ENCODE results near the gene AZU1.
A peak's percentile ranks its signal among the peaks of the same experiment; 100 is the strongest.
"Not testable (repeated sequence)": the region's sequence is repeated elsewhere in the genome, so short reads cannot be mapped to it uniquely, and the experiment has no call there.

Gene AZU1

GRCh38 chr19:850221-850978, 22.8 kb downstream of the AZU1 start:
- Histone ChIP-seq H3K4me3 (no peak overlapping the region), H3K27ac (peak overlapping the region in 20 of 21 experiments; percentile 0 to 84 (median 48))

GRCh38 chr19:850979-851335, 23.3 kb downstream of the AZU1 start:
- Histone ChIP-seq H3K4me3 (no peak overlapping the region), H3K27ac (peak overlapping the region in 20 of 21 experiments; percentile 0 to 84 (median 48))

DNA sequence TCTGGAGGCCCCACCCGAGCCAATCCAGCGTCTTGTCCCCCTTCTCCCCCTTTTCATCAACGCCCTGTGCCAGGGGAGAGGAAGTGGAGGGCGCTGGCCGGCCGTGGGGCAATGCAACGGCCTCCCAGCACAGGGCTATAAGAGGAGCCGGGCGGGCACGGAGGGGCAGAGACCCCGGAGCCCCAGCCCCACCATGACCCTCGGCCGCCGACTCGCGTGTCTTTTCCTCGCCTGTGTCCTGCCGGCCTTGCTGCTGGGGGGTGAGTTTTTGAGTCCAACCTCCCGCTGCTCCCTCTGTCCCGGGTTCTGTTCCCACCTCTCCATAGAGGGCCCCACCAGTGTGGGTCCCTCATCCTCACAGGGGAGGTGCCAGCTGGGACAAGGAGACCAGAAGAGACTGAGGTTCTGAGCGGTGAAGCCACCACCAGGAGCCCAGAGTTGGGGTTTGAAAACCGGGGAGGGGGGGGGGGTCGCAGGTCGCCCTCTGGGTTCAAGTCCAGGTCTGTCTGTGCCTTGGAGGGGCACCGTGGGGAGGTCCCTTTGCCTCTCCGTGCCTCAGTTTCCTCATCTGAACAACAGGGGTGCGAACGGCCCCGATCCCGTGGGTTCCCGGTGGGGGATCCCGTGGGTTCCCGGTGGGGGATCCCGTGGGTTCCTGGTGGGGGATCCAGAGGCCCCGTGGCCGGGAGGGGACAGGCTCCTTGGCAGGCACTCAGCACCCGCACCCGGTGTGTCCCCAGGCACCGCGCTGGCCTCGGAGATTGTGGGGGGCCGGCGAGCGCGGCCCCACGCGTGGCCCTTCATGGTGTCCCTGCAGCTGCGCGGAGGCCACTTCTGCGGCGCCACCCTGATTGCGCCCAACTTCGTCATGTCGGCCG, 24.7 kb downstream of the AZU1 start, which contains the start of gene ELANE:
Gene ELANE, plus strand, starts transcription at position 168 of the 878 bp plus-strand sequence. Its CDS starts 26 bp downstream, at position 194.
- H3K27ac ChIP-seq: peak within 1 kb of the TSS in 13 of 21 experiments; percentile 0 to 84 (median 57)
- H3K4me3 ChIP-seq: no peak within 1 kb of the TSS

DNA sequence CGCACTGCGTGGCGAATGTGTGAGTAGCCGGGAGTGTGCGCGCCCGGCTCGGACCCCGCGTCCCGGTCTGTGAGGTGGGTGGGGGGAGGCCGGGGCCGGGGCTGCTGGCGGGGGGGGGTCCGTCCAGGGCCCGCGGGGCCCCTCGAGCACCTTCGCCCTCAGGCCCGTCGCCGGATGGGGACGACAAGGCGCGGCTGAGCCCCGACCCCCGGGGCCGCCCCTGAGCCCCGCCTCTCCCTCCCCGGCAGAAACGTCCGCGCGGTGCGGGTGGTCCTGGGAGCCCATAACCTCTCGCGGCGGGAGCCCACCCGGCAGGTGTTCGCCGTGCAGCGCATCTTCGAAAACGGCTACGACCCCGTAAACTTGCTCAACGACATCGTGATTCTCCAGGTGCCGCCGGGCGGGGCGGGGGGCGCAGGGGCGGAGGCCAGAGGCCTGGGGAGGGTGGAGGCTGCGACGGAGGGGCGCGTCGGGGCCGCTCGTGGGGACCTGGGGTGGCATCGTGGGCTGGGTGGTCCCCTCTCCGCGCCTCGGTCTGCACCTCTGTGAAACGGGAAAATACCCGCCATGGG, 25.5 kb downstream of the AZU1 start:
- peak overlapping the region in 2 of 21 experiments; percentile 12 to 16 for H3K27ac ChIP-seq
- H3K4me3 ChIP-seq: no peak overlapping the region

- H3K27ac ChIP-seq, H3K4me3 ChIP-seq: not testable (repeated sequence)
These were observed 26.1 kb downstream of the AZU1 start for GRCh38 chr19:853614-854220.

GRCh38 chr19:854549-854948, 26.9 kb downstream of the AZU1 start:
- no peak overlapping the region for H3K4me3 ChIP-seq
- H3K27ac ChIP-seq: no peak overlapping the region

GRCh38 chr19:855142-855541, 27.5 kb downstream of the AZU1 start:
- no peak overlapping the region for H3K27ac ChIP-seq

GRCh38 chr19:855566-856120, 28.0 kb downstream of the AZU1 start:
- no peak overlapping the region for H3K27ac ChIP-seq

More at GRCh38 chr19:855142-855541, 27.5 kb downstream of the AZU1 start:
- H3K4me3 ChIP-seq: no peak overlapping the region

DNA sequence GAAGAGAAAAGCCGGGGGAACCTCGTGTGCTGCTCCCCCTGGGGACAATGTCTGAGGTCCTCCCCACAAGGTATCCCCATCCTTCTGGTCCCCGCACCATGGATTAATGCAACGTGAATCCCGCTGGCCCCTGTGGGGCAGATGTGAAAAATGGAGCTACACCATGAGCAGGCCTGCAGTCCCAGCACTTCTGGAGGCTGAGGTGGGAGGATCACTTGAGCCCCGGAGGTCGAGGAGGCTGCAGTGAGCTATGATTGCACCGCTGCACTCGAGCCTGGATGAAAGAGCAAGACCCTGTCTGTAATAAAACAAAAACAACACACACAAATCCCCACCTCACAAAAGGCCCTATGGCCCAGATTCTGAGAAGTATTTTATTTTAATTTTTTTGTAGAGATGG, 30.6 kb downstream of the AZU1 start:
- H3K27ac ChIP-seq: peak overlapping the region in 7 of 21 experiments; percentile 75 to 88 (median 81)
- no peak overlapping the region for H3K4me3 ChIP-seq

More at GRCh38 chr19:855566-856120, 28.0 kb downstream of the AZU1 start:
- no peak overlapping the region for H3K4me3 ChIP-seq

GRCh38 chr19:858868-859843, 31.5 kb downstream of the AZU1 start, which contains the start of gene CFD:
Gene CFD (plus strand): TSS chr19:859664. CDS start chr19:859690, 26 bp downstream.
- peak within 1 kb of the TSS in 19 of 21 experiments; percentile 9 to 88 (median 78) for H3K27ac ChIP-seq
- peak within 1 kb of the TSS; percentile 22 to 50 (median 36) for H3K4me3 ChIP-seq

GRCh38 chr19:861141-861755, 33.6 kb downstream of the AZU1 start:
- Histone ChIP-seq H3K4me3 (peak overlapping the region in 5 of 7 experiments; percentile 22 to 50 (median 40)), H3K27ac (peak overlapping the region in 6 of 21 experiments; percentile 39 to 88 (median 72))

- peak overlapping the region in 1 of 7 experiments; percentile 28 for H3K4me3 ChIP-seq
- H3K27ac ChIP-seq: peak overlapping the region in 4 of 21 experiments; percentile 1 to 39 (median 20)
These were observed 34.3 kb downstream of the AZU1 start for GRCh38 chr19:861756-862580.

GRCh38 chr19:862581-863314, 35.1 kb downstream of the AZU1 start:
- peak overlapping the region in 2 of 21 experiments; percentile 10 to 38 for H3K27ac ChIP-seq
- peak overlapping the region in 3 of 7 experiments; percentile 7 to 22 (median 13) for H3K4me3 ChIP-seq

DNA sequence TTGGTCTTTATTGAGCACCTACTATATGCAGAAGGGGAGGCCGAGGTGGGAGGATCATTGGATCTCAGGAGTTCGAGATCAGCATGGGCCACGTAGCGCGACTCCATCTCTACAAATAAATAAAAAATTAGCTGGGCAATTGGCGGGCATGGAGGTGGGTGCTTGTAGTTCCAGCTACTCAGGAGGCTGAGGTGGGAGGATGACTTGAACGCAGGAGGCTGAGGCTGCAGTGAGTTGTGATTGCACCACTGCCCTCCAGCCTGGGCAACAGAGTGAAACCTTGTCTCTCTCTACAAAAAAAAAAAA, 35.6 kb downstream of the AZU1 start:
- Histone ChIP-seq H3K27ac (peak overlapping the region in 5 of 21 experiments; percentile 29 to 51 (median 43)), H3K4me3 (peak overlapping the region in 1 of 7 experiments; percentile 22)

DNA sequence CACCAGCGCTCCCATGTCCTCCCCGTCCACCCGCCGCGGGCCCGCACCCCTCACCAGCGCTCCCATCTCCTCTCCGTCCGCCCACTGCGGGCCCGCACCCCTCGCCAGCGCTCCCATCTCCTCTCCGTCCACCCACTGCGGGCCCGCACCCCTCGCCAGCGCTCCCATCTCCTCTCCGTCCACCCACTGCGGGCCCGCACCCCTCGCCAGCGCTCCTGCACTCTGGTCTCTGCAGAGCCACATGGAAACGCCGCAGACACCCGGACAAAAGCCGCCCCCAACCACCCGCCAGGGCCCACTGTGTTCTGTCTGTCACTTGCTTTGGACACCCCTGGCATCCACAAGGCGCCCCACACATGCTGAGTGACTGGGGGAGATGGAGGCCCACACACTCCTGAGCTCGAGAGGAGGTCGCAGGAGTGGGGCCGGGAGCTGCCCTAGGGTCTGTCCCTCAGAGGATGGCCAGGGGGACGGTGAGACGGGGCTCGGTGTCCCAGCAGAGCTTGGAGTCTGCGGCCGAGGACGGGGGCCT, 39.2 kb downstream of the AZU1 start:
- H3K27ac ChIP-seq: no peak overlapping the region
- H3K4me3 ChIP-seq: no peak overlapping the region

DNA sequence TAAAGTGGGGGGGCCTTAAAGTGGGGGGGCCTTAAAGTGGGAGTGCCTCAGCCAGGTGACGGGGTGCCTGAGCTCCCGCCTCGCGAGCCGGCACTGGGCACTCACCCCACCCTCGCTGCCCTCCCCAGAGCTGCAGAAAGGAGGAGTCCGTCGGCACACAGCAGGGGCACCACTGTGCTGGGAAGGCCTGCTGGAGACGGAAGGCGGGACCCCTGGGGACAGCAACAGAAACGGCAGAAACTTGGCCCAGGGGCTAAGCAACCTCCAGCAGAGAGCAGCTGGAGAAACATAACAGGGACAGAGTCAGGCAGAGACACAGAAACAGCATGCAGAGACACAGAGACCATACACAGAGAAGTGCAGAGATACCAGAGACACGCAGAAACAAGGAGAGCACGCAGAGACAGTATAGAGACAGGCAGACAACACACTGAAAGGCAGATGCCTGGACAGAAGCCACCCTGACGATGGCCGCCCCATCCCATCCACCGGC, 39.7 kb downstream of the AZU1 start:
- H3K4me3 ChIP-seq: no peak overlapping the region
- H3K27ac ChIP-seq: peak overlapping the region in 1 of 21 experiments; percentile 27
